Measurements from ENCODE around the gene ARID5A.
"Not testable (repeated sequence)": the region's sequence is repeated elsewhere in the genome, so short reads cannot be mapped to it uniquely, and the experiment has no call there.

Gene ARID5A

DNA sequence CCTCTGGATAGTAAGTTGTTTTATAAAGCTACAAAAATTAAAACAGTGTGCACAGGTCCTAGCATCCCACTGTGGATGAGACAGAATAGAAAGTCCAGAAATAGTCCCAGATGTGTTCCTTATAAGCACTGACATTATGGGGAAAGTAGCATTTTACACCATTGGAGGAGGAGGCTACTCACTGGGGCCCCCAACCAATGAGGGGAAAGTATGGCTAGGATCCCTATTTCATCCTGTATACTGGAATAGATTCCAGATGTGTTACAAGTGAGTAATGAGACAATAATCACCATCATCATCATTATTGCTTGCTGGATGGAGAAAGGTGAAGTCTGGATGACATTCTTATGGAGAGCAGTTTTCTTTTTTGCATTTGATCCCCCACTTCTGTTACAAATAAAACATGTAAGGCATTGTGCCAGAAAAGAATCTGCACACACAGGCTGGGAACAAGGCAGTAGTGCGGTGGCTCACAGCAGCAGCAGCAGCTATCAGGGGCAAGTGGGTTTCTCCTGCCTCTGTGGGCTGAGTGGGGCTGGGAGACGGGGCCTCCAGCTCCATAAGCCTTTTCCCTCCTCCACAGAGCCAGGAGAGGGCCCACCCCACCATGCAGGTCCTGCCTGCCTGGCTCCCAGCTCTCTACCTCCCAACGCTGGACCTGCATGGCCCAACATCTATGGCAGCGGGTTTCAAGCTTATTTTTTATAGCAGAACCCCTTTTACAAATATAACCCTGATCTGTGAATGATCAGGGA lies 5.0 kb downstream of the ARID5A start:
- DNase-seq: no peak

- no peak for DNase-seq
Measured at GRCh38 chr2:96542357-96542977, 5.9 kb downstream of the ARID5A start.

DNA sequence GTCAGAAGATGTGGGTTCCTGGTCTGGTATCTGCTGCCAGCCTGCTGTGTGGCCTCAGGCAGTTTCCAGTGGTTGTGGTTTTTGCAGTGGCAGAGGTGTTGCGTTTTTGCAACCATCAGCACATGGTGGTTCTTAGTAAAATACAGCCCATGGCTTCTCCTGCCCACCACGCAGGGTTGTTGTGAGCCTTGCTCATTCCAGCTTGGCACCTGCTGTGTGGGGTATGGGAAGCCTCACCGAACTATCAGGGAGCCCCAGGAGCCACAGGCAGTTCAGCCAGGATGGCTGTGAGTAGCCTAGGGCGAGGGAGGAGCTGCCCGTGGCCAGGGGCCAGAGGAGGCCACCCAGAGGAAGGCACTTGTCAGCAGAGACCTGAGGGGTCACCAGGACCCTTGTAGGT lies 9.8 kb downstream of the ARID5A start:
- no peak for DNase-seq

GRCh38 chr2:96546797-96547196 lies 10.2 kb downstream of the ARID5A start:
- no peak for DNase-seq

DNA sequence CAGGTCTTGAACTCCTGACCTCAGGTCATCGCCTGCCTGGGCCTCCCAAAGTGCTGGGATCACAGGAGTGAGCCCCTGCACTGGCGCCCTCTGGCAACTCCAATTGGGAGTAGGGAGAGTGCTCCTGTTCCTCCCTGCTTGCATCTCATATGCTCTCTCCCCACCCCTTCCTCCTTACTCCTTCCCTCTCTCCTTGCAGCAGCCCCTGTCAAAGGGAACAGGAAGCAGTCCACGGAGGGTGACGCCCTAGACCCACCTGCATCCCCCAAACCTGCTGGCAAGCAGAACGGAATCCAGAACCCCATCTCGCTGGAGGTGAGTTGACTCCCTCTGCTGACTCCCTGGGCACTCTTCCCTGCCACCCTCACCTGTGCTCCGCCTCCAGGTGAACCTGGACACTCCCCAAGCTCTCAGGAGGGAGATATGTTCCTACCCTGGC lies 10.7 kb downstream of the ARID5A start:
- DNase-seq: no peak

DNA sequence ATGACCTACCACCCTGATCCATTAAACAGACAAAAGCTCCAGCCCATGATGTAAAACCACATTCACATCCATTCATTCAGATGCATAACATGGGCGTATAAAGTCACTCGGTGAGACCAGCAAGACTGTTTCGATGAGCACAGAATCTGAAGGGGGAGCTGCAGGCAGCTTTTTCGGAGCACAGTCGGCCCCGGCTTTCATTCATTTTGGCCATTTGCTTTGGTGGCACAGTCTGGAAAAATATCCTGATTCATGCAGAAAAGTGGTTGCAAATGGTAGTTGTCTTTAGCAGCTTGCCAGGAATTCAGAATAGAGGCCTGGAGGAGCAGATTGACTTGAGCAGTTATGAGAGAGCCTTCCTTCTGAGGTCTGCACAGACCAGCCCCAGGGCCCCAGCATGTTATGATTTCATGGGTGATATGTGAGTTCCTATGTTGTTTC lies 11.2 kb downstream of the ARID5A start:
- DNase-seq: no peak

DNA sequence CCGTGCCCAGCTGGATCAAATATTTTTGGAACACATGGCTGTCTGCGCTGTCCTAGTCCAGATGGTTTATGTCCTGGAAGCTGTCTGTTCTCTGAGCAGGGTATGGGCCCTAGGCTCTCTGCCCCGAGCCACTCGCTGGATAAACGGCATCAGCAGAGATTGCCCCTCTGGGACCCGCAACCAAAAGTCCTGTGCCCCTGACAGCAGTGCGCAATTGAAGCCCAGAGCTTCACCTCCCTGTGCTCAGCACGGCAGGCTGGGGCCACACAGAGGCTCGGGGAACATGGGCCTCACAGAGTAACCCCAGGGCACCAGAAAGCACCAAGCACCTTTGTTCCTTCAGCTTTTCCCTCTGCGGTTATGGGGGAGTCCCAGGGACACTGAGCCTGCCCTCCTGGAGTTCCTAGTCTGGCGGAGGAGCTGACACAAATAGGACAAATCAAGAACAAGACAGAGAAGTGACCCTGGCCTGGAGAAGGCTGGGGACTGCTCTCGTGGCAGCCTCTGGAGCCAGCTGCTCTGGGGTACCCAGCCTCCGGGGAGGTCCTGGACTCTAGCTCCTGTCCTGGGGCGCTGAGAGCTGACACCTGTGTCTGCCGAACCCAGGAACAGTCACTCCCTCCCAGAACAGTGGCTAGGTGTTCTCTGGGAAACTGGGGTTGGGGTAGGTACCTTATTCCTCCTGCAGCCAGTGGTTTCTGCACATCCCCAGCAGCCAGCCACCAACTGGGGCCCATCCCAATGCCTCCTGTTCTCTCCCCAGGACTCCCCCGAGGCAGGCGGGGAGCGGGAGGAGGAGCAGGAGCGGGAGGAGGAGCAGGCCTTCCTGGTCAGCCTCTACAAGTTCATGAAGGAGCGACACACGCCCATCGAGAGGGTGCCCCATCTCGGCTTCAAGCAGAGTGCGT lies 12.3 kb downstream of the ARID5A start:
- DNase-seq: no peak

- no peak for DNase-seq
Measured at GRCh38 chr2:96549466-96549785, 12.9 kb downstream of the ARID5A start.

DNA sequence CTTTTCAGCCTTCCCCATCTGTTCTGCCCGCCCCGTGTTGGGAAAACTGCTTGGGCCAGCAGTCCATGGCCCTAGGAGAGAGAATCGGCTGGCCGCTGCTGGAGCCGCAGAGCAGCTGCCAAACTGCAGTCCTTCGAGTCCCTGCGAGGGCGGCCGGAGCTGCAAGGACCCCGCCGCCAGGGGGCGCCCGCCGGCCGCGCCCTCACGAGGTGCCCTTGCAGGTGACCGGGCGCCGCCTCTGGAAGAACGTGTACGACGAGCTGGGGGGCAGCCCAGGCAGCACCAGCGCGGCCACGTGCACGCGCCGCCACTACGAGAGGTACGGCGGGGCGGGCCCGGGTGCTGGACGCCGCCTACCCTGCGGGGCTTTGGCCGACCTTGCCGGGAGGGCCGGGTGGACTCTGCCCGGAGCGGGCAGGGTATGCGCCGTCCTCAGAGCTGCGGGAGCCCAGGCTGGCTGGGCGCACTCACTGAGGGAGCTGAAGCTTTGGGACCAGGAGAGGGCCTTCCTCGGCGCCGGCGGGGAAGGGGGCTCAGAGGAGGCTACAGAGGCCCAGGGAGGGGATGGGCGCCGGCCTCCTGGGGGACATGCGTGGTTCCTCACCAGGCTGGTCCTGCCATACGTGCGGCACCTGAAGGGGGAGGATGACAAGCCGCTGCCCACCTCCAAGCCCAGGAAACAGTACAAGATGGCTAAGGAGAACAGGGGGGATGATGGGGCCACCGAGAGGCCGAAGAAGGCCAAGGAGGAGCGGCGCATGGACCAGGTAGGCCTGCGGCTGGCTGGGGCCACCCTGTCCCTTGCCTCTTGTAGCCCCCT lies 13.6 kb downstream of the ARID5A start:
- no peak for DNase-seq

- DNase-seq: no peak
Measured at GRCh38 chr2:96550787-96551604, 14.4 kb downstream of the ARID5A start.

DNA sequence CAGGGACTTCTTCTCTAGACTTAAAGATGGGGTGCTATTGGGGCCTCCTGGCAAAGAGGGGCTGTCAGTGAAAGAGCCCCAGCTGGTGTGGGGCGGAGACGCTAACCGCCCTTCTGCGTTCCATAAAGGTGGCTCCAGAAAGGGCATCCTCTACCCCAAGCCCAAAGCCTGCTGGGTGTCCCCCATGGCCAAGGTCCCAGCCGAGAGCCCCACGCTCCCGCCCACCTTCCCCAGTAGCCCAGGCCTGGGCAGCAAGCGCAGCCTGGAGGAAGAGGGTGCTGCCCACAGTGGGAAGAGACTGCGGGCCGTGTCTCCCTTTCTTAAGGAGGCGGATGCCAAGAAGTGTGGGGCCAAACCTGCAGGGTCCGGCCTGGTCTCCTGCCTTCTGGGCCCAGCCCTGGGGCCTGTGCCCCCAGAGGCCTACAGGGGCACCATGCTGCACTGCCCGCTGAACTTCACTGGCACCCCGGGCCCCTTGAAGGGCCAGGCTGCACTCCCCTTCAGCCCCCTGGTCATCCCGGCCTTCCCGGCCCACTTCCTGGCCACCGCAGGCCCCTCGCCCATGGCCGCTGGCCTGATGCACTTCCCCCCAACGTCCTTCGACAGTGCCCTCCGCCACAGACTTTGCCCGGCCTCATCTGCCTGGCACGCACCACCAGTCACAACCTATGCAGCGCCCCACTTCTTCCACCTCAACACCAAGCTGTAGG lies 15.2 kb downstream of the ARID5A start:
- DNase-seq: no peak

DNA sequence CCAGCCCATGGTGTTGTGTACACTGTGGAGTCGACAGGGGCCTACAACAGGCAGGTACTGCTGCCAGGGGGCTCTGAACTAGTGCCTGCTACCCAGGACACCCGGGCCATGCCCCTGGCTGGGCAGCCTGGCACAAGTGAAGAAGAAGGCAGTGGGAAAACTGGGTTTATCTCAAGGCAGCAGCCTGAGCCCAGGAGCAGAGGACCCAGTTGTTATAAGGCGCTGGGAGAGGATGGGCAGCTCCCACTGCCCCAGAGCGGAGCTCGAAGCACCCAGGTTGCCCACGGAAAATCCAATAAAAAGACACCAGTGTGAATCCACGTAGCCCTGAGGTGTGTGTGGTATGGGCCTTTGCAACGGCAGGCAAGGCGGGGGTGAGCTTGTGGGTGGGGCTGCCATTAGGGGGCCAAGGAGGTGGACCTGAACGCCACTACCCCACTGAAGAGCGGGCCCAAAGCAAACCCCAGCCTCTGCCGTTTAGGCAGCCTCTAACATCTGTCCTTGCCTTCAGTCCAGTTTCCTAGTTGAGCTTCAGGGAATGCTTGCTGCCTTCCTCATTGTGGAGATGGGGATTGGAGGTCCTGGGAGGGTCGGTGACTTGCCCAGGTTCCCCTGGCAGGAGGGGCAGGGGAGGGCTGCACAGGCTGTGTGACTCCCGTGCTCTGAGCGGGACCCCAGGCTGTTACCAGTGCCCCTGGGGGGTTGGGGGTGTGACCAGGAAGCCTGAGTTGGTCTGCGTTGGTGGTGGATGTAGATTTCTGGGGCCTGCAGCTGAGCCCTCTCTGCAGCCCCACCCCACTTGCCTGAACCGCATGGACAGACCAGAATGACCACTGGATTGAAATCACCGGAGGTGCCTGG lies 16.0 kb downstream of the ARID5A start:
- no peak for DNase-seq

- DNase-seq: no peak
Measured at GRCh38 chr2:96553176-96553956, 16.8 kb downstream of the ARID5A start.

DNA sequence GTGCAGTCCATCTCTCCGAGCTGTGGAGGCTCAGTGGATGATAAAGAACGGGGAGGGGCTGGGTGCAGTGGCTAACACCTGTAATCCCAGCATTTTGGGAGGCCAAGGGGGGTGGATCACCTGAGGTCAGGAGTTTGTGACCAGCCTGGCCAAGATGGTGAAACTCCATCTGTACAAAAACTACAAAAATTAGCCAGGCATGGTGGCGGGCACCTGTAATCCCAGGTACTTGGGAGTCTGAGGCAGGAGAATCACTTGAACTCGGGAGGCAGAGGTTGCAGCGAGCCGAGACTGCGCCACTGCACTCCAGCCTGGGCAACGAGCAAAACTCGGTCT lies 17.4 kb downstream of the ARID5A start:
- not testable (repeated sequence) for DNase-seq

DNA sequence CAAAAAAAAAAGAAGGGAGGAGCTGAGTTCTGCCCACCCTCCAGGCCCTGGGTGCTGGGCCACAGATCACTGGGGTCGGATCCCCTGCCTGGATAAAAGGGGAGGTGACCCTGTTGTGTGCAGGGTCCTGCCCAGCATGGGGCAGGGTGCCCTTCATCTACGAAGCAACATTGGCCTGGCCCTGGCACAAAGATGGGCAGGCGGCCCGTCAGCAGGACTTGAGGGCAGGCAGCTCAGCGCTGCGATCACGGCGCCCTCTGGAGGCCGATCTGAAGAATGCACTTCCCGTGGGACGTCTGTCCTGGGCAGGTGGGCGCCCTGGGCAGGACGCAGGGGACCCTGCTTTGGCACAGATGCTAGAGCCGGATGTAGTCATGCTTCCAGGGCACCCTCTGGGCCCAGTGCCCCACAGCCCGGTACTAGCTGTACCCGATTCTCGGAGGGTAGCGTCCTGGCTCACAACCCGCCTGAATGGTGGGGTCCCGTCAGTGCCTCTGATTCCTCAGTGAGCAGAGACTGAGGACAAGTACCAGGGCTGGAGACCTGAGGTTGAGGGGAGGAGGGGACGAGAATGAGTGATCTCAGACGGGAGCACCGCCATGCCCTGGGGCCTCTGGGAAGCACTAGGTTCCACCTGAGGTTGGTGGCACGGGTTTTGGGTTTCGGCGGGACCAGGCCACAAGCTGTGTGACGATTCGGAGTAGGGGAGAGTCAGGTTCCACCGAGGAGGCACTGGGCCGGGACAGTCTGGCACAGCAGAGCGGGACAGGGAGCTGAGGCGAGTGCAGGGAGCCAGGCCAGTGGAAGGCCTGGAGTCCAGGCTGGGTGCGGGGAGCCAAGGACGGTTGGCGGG lies 18.0 kb downstream of the ARID5A start:
- peak; percentile 66 for DNase-seq

- no peak for DNase-seq
Measured at GRCh38 chr2:96555146-96555610, 18.6 kb downstream of the ARID5A start.

- DNase-seq: peak; percentile 32
Measured at GRCh38 chr2:96556441-96557330, 20.1 kb downstream of the ARID5A start.

All from stimulated activated CD4-positive, alpha-beta T cell treated with anti-CD3 and anti-CD28 coated beads, Interleukin-12 subunit alpha, Interleukin-12 subunit beta, amount 100 ng/mL, for 4 hours (primary cell).